ENCODE measurements around the gene GNAI1.

GNAI1 gene

DNA sequence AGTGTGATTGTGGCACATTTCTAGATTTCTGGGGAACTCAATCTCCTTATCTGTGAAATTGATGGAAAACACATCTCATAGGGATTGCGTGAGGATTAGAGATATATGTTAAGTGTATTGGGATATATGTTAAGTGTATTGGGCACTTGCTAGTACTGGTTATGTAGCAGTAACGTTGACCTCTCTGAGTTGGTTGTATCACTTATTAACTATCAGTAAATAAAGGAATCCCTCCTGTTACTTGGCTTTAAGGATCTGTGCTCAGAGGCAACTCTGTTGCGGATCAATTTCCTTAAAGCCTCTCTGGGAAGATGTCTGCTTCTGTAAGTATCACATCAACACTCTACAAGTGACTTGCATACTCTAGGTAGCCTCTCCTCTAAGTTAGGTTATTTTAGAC is 25.2 kb downstream of the GNAI1 start:
- no peak for DNase-seq (ENCODE audit: low read depth)

DNA sequence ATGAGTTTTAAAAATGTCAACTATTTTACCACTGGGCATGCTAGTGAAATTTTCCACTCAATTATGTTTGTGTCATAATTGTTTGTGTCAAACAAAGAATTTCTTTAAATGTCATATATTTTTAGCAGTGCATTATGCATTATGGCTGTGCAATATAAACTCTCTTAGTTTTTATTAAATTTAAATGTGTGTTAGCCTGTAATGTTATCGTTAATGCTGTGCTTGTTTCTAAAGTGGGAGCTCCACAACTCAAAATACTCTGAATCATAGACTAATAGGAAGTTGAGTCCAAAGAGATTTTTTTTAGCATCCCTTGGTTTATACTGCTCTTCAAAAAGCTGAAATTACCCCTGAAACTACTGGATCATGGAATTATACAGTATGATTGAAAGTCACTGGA is 26.8 kb downstream of the GNAI1 start:
- DNase-seq (ENCODE audit: low read depth) = peak; percentile 1

DNA sequence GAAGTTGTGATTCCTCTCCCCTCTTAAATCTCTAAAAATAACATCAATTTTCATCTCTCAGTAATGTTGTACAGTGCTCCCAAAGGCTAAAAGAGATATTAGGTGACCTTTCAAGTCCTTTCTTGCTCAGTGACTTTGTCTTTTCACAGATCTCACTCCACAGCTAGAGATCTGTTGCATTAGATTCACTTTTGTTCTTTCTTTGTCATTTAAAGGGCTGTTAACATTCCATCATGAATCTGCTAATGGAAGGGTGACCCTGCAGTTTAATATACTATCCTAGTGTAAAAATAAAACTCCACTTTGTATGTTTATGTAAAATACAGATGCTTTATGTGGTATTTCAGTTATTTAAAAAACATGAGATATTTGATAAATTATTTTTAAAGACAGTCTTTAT is 30.5 kb downstream of the GNAI1 start:
- no peak for DNase-seq (ENCODE audit: low read depth)

DNA sequence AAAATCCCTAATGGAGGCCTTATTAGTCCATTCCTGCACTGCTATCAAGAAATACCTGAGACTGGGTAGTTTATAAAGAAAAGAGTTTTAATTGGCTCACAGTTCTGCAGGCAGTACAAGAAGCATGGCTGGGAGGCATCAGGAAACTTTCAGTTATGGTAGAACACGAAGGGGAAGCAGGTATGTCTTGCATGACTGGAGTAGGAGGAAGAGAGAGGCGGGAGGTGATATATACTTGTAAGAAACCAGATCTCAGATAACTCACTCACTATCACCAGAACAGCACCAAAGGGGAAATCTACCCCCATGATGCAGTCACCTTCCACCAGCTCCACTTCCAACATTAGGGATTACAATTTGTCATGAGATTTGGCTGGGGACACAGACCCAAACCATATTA is 35.8 kb downstream of the GNAI1 start:
- DNase-seq (ENCODE audit: low read depth) = no peak

DNA sequence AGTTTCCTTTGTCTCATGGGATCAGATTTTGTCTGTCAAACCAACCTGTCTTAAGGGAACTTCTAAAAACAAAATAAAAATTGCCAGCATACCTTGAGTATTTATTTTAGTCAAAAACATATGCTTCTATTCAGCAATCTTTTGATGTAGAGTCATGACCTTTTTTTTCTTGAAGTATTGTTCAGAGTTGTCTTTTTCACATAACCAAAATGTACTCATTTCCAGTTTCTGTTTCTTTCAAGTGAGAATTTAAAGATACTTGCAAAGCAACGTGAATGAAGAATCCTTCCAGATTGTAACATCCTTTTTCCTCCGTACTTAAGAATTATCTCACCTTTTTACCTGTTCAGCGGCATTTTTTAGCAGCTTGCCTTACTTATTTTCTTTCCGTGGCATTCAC is 37.8 kb downstream of the GNAI1 start:
- no peak for DNase-seq (ENCODE audit: low read depth)

DNA sequence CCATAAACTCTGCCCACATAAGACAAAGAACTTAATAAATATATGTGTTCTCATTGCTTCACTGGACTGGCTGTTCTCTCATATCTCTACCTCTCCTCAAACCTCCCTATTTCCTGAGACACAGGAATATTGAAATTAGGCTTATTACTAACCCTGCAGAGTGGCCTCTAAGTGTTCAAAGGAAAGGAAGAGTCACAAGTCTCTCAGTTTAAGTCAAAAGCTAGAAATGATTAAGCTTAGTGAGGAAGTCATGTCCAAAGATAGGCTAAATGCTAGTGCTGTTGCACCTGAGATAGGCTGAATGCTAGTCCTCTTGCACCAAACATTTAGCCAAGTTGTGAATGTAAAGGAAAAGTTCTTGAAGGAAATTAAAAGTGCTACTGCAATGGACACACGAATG is 41.1 kb downstream of the GNAI1 start:
- no peak for DNase-seq (ENCODE audit: low read depth)

DNA sequence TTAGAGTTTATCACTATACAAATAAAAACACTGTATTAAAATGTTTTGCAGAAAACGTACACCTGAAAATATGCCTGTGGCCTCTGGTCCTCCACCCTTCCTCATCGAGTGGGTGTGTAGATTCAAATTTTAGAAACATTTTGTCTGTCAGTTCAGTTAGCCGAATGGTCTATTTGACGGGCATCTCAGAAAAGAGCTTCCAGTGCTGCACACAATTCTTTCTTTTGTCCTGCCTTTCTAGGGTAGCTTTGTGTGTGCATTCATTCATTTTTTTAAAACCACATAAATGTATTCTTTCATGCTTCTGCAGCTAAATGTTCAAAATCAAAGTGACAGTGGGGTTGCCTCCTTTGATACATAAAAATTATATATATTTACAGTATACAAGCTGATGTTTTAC is 46.8 kb downstream of the GNAI1 start:
- DNase-seq (ENCODE audit: low read depth) = no peak

DNA sequence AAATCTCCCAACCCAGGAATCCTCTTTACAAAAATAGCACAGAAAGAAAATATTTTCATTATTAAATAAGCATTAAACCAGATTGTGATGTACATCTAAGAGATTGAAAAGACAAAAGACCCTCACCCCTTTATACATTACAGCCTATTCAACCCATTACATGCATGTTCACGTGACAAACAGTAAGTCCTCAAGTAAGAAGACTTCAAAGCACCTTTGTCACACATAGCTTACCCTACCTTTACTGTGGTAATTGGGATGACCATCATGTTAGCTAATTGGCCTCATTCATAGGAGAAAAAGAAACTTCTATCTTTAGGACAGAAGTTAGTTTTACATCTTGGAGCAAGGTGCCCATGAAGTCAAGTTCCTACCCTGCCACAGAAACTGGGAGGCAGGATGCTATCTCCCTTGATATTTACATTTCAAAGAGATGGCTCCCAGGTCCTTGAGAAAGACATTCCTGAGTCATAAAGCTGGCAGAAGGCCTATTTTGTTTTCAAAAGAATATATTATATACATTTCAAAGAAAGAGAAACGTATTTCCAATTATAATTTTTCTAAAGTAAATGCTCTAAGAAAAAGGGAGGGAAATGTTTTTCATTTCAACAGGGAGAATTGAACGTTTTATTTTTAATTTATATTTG is 48.1 kb downstream of the GNAI1 start:
- no peak for DNase-seq (ENCODE audit: low read depth)

DNA sequence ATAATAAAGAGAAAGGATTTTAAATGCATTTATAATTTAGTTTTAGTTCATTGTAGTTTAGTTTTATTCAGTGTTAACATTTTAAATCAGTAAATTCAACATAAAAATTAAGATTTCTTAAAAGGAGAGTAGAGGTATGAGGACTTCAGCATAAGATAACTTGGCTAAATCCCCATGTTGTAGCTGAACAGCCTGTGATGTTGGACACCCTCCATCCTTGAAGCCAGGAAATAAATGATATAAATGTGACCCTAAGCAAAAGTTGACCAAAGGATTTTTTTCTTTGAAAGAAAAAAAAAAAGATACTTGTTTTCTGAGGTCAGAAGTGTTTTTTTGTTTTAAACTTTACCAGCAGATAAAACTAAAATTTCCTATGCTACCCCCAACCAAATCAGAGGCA is 48.7 kb downstream of the GNAI1 start:
- no peak for DNase-seq (ENCODE audit: low read depth)

DNA sequence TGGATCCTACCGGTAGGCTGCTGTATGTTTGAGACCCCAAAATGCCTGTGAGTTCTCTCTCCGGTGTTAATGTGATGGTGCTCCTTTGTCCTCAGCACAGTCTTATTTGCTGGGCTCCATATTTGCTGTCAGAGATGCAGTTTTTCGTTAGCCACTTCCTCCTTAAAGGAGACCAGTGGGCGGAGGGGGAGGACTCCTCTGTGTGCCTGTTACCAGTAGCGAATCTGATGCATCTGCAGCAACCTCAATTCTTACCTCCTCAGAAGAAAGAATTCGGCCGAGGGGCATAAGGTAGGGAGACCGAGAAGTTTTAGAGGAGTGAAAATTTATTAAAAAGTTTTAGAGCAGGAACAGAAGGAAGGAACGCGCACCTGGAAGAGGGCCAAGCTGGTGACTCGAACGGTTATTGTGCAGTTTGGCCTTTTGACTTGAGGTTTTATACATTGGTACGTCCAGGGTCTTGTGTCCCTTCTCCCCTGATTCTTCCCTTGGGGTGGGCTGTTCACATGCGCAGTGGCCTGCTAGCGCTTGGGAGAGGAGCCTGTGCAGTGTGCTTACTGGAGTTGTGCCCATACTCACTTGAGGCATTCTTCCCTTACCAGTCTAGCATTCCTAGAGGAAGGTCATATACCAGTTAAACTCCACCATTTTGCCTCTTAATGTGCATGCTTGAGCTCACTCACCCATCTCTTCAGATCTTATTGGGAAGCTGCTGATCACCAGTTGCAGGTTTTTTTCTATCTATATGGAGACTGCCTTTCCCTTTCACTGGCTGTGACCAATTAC is 49.5 kb downstream of the GNAI1 start:
- no peak for DNase-seq (ENCODE audit: low read depth)

DNA sequence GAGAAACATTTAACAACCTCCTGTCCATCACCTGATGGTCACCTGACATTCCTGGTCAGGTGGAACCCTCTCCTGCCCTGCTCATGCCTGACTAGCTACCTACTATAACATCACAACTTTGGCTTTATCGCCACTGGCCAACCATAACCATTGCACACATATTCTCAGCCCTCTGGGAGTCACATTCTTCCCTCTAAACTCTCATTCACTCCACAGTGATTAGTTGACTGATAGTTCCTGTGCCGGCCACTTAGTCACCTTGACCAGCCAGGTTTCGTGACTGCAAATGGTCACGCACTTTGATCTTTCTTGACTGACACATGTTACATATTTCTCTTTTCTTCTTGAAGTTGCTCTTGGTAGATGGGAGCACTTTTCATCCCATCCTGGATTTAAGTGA is 50.1 kb downstream of the GNAI1 start:
- no peak for DNase-seq (ENCODE audit: low read depth)

DNA sequence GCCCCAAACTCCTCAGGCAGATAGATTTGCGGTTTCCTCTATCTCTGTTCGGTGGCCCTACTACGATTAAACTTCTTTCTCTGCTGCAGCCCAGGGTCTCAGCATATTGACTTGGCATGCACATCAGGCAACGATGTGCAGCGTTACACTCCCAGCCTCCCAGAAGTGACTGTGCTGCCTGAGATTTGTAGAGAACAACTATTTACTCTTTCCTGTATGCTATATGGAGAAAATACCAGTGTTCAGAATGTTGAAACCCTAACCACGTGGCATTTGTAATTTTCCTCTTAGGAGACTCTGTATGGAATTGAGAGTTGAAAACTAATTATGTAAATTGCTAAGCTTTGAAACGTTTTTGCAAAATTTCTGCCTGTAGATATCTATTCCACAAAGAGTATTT is 50.9 kb downstream of the GNAI1 start:
- DNase-seq (ENCODE audit: low read depth) = no peak

DNA sequence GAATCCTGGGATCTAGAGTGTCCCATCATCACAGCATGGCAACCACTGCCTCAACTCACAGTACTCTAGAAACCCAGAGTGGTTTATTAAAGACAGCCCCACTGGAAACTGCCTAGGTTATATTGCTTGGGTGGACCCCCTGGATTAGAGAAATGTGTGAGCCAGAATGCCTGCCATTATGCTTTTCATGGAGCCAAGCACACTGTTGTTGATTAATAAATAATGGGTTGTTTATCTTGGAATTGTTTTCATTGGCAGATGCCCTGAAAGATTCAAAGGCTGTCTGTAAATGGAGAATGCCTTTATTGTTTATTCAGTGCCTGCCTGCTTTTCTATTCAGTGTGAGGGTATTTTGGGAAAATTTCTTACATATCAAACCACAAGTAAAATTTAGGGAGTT is 52.1 kb downstream of the GNAI1 start:
- peak; percentile 22 for DNase-seq (ENCODE audit: low read depth)

DNA sequence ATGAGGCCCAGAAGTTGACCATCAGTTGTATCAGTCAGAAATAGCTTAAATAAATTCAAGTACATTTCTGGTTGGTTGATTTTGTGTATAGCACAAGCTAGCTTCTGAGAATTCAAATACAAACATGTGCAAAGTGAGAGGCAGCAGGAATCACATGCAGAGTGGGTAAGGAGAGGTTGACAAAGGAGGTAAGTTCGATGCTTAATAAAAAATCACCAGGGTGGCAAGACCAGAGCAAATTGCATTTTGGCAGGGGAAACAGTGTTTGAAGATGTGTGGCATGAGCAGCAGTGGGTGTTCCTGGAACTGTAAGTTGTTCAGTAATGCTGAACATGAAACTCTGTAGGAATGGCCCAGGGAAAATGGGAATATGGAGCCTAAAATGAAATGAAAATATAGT is 52.6 kb downstream of the GNAI1 start:
- DNase-seq (ENCODE audit: low read depth) = no peak

DNA sequence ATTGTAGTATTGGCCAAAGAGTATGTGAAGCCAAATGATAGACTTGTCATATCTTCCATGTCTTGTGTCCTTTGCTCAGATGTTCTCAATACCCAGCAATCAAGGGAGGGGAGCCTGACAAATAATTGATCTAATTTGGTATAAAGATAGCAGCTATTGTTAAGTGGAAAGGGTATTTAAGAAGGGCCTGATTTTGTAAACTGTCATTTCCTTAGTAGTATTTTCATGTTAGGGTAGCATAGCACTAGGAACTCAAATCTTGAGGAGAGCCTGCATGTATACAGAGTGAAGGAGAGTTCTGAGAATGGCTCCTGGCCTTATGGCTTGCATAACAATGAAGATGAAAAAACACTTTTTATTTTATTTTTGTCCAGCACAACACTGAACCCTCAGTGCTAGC is 53.1 kb downstream of the GNAI1 start:
- no peak for DNase-seq (ENCODE audit: low read depth)

DNA sequence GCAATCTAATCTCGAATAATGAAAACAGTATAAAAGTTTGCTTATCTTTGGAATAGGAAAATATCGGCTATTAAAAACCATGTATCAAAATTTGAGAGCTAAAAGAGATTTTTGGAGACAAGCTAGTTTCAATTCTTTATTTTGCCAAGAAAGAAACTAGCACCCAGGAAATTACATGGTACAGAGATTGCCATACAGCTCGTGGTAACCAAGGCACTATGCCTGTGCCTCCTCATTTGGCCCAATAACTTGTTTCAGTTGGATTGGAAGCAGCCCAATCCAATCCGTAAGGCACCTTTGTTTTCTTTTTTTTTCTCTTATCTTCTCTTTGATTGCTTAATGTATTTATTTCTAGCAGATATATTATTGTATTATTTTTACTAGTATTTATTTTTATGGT is 55.0 kb downstream of the GNAI1 start:
- no peak for DNase-seq (ENCODE audit: low read depth)

DNA sequence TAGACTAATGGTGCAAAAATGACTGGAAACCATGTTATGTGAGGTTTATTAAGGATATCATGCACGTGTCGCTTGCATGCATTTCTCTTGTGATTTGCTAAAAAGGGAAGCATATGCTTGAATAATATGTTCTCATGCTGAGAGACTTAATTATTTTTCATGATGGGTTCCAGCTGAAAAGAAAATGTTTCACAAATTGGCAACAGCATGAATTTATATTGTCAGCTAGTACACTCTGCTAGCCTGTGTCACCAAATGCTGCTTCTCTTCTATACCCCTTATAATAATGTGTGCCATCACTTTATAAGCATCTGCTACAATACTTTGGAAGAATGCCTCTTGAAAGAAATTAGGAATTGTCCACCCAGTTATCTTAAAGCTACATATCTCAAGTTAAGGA is 63.0 kb downstream of the GNAI1 start:
- no peak for DNase-seq (ENCODE audit: low read depth)

DNA sequence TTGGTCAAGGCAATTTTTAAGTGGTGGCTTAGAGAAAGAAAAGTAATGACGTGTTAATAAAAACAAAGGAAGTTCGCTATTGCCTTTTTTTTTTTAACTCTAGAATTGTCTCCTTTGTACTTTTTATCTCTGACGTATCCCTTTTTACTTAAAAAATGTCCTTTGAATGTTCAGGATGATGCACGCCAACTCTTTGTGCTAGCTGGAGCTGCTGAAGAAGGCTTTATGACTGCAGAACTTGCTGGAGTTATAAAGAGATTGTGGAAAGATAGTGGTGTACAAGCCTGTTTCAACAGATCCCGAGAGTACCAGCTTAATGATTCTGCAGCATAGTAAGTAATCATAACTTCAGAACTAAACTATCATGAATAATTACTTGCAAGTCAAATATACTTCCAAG is 64.4 kb downstream of the GNAI1 start:
- no peak for DNase-seq (ENCODE audit: low read depth)

DNA sequence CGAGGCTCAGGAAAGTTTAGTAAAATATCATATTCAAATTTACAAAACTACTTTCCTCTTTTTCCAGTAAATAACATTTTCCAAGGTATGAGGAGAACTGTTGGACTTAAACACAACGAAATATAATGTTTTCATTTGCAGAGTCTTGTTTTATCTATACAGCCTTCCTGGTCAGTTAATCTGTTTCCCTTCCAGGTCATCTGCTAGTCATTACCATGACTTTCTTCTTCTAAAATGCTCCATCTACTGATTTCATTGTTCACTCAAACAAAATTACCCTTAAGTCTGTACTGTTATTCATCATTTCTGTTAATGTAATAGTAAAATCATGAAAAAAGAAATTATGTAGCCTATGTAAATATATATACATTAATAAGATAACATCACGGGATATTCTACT is 69.8 kb downstream of the GNAI1 start:
- no peak for DNase-seq (ENCODE audit: low read depth)

DNA sequence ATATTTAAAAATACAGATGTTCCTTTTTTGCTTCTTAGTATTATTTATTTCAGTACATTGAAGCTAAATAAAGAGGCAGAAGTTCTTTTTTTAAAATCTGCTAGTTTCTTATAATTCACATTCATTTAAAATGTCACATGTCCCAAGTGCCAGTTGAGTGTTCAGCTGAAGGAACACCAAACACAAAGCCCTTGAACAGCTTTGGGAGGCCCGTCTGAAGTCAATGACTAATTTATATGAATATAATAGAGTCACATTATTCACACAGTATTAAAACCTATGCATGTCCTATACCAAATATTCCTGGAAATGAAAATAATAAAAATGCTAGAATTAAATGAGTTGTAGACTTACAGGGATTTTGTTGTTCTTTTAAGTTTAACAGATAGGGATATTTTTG is 70.3 kb downstream of the GNAI1 start:
- no peak for DNase-seq (ENCODE audit: low read depth)

DNA sequence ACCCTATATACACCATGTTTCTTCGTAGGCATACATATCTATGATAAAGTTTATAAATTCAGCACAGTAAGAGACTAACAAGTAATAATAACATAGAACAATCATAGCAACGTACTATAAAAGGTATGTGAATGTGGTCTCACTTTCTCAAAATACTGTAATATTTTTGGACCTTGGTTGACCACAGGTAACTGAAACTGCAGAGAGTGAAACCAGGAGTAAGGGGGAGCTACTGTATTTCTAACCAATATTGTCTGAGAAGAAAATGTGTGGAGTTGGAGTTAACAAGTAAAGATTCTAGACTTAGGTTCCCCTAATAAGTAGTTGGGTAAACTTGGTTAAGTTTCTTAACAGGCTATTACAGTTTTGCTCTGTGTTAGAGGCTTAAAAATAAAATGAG is 72.1 kb downstream of the GNAI1 start:
- DNase-seq (ENCODE audit: low read depth) = no peak

DNA sequence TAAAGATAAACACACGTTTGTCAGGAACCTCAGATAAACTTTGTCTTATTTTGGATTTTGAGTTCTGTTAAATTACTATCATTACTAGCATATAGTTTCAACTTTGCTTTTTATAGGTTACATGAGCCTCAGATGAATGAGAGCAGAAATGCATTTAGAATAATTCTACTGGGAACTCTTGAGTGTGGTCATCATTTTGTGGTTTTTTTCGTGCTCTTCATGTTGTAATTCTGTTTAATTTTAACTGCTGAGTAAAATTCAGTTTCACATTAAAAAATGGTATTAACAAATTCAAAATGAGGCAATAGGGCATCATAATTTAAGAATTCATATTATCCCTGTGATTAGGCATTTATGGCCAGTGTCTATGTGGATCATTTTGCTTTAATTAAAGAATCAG is 72.9 kb downstream of the GNAI1 start:
- peak; percentile 54 for DNase-seq (ENCODE audit: low read depth)

DNA sequence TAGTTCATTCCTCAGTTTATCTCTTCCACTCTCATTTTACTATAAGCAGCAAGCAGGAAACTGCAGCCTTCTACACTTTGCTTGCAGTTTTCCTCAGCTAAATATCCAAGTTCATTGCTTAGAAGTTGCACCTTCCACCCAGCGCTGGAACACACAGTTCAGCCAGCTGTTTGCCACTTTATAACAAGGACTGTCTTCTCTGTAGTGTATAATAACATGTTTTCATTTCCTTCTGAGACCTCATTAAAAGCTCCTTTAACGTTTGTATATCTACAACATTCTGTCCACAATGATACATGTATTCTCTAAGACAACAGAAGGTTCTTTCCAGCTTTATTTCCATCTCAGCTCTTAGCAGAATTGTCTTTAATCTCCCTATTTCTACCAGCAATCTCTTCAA is 74.1 kb downstream of the GNAI1 start:
- no peak for DNase-seq (ENCODE audit: low read depth)

DNA sequence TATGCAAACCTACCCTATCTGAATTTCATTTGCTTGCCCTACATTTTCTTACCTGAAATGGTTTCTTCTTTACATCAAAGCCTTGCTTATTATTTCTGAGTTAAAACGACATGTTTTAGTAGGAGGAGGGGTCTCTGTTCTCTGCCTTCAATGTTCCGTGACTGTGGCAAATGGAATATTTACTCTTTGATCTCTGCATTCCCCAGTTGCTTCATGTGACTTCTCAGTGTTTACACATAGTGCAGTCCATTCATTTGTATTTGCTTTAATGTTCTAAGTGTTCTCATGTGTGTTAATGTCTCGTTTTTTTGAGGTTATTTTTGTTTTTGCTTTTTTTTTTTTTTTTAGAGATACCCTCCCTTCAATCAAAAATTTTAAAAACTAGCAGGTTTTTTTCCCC is 75.8 kb downstream of the GNAI1 start:
- peak; percentile 24 for DNase-seq (ENCODE audit: low read depth)

Data from fibroblast of gingiva (primary cell).